ENCODE data around the gene SH3RF3. TPM values are rescaled to one million over a fixed set of nuclear protein-coding genes. Genes with fewer than 3 reads are reported as not detected.

The SH3RF3 gene
- total RNA-seq, 1 donor from 2014 or later = 7.3 TPM

DNA sequence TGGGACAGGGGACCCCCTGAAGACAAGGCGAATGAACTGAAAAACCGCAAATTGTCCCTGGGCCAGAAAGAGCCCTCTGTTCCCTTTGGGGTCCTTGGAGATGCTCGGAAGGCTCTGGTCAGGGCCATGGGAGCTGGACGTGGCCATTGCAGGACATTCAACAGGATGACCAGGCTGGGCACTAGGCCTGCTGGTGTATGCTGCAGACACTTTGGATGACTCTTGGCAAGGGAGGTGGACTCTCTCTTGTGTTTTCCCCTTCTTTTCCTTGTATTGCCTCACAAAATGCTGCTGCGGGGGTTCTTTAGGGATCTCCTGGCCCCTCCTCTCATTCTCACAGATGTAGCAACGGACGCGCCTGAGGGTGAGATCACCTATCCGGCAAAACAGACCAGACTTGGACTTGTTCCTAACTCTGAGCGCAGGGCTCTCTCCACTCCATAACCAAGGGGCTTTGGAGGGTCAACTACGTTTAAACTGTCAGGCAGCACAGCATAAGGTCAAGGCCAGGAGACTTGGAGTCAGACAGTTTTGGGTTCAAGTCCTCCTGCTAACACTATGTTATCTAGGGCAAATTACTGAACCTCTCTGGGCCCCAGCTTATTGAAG lies 41.8 kb upstream of the SH3RF3 start:
- Histone ChIP-seq H4K20me1 (ENCODE audit: insufficient read depth, low read length) (no peaks in the 10 kb centered on the region), H3K9ac (ENCODE audit: low read length) (no peak overlapping the region), H3K79me2 (ENCODE audit: insufficient read depth, low read length) (no peaks in the 10 kb centered on the region), H3K4me1 (ENCODE audit: insufficient read depth, low read length) (peaks cover 10% of the 10 kb centered on the region), H3K4me2 (ENCODE audit: low read length) (no peak overlapping the region), H3K27ac (ENCODE audit: low read depth, low read length) (no peak overlapping the region), H2AFZ (ENCODE audit: low read depth, low read length) (no peak overlapping the region), H3K9me3 (ENCODE audit: insufficient read depth, low read depth, low read length) (no peaks in the 10 kb centered on the region), H3K27me3 (ENCODE audit: insufficient read depth, low read length) (peaks cover 2% of the 10 kb centered on the region), H3K4me3 (ENCODE audit: insufficient read depth, low read depth, low read length) (no peak overlapping the region), H3K36me3 (ENCODE audit: insufficient read depth, low read length) (no peaks in the 10 kb centered on the region)
- Mint-ChIP-seq H3K4me3 (ENCODE audit: unreplicated experiment) (no peak overlapping the region), H3K4me1 (ENCODE audit: low read depth, unreplicated experiment) (peaks cover 8% of the 10 kb centered on the region), H3K27me3 (ENCODE audit: low read depth, unreplicated experiment) (peaks cover 19% of the 10 kb centered on the region), H3K27ac (ENCODE audit: unreplicated experiment) (no peak overlapping the region), H3K36me3 (ENCODE audit: low read depth, unreplicated experiment) (peaks cover 3% of the 10 kb centered on the region), H3K9me3 (ENCODE audit: unreplicated experiment) (peaks cover 8% of the 10 kb centered on the region)
- DNase-seq (ENCODE audit: low read depth) (no peak), FAIRE-seq (no peak)
- TF ChIP-seq EZH2 (IDR thresholded peaks at IDR 0.05; ENCODE audit: insufficient read depth, low read length) = no peak
- TF ChIP-seq, protein P1, sequence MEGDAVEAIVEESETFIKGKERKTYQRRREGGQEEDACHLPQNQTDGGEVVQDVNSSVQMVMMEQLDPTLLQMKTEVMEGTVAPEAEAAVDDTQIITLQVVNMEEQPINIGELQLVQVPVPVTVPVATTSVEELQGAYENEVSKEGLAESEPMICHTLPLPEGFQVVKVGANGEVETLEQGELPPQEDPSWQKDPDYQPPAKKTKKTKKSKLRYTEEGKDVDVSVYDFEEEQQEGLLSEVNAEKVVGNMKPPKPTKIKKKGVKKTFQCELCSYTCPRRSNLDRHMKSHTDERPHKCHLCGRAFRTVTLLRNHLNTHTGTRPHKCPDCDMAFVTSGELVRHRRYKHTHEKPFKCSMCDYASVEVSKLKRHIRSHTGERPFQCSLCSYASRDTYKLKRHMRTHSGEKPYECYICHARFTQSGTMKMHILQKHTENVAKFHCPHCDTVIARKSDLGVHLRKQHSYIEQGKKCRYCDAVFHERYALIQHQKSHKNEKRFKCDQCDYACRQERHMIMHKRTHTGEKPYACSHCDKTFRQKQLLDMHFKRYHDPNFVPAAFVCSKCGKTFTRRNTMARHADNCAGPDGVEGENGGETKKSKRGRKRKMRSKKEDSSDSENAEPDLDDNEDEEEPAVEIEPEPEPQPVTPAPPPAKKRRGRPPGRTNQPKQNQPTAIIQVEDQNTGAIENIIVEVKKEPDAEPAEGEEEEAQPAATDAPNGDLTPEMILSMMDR (IDR thresholded peaks at IDR 0.05; ENCODE audit: insufficient read depth, low read depth, low read length) = no peak

DNA sequence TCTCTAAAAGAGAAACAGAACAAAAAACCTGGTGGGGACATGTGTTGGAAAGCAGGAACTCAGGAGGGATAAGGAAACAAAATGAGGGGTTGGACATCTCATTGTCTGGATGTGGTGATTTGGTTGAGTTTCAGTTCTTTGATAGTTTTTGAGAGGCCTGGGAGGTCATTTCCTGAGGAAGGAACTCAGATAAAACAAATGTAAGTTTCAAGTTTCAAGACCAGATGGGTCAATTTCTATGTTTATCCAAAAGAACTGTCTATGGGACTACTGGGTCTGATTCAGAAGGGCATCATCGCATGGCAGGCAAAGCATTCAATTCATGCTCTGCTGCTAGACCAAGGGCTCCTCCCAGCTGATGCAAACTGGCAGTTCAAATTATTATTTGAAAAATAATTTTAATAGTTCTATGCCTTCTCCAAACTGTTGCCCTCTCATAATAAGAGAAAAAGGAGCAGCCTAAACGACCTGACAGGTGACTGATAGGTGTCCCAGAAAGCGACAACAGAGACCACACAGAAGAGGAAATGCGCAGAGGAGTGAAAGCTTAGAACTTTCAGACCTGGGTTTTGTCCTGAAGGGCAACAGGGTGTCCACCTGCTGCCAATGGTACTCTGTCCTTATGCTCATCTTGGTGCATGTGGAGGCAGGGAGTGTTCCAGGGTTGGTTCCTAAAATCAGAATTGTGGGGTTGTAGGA lies 39.3 kb upstream of the SH3RF3 start:
- no peaks in the 10 kb centered on the region for H3K36me3 ChIP-seq (ENCODE audit: insufficient read depth, low read length)
- Mint-ChIP-seq H3K27me3 (ENCODE audit: low read depth, unreplicated experiment) (peaks cover 2% of the 10 kb centered on the region), H3K36me3 (ENCODE audit: low read depth, unreplicated experiment) (peaks cover 3% of the 10 kb centered on the region), H3K9me3 (ENCODE audit: unreplicated experiment) (peaks cover 8% of the 10 kb centered on the region), H3K4me1 (ENCODE audit: low read depth, unreplicated experiment) (peaks cover 8% of the 10 kb centered on the region), H3K27ac (ENCODE audit: unreplicated experiment) (no peak overlapping the region), H3K4me3 (ENCODE audit: unreplicated experiment) (no peak overlapping the region)
- H3K27ac ChIP-seq (ENCODE audit: low read depth, low read length) = no peak overlapping the region
- H3K27me3 ChIP-seq (ENCODE audit: insufficient read depth, low read length) = no peaks in the 10 kb centered on the region
- H3K9me3 ChIP-seq (ENCODE audit: insufficient read depth, low read depth, low read length) = no peaks in the 10 kb centered on the region
- no peak overlapping the region for H3K9ac ChIP-seq (ENCODE audit: low read length)
- peak; percentile 3 for DNase-seq (ENCODE audit: low read depth)
- H4K20me1 ChIP-seq (ENCODE audit: insufficient read depth, low read length) = no peaks in the 10 kb centered on the region
- TF ChIP-seq, protein P1 (IDR thresholded peaks at IDR 0.05; ENCODE audit: insufficient read depth, low read depth, low read length) = no peak
- no peak for TF ChIP-seq EZH2 (IDR thresholded peaks at IDR 0.05; ENCODE audit: insufficient read depth, low read length)
- H3K4me3 ChIP-seq (ENCODE audit: insufficient read depth, low read depth, low read length) = no peak overlapping the region
- peaks cover 10% of the 10 kb centered on the region for H3K4me1 ChIP-seq (ENCODE audit: insufficient read depth, low read length)
- peak overlapping the region; percentile 60 for H3K4me2 ChIP-seq (ENCODE audit: low read length)
- H3K79me2 ChIP-seq (ENCODE audit: insufficient read depth, low read length) = no peaks in the 10 kb centered on the region
- no peak for FAIRE-seq
- no peak overlapping the region for H2AFZ ChIP-seq (ENCODE audit: low read depth, low read length)

DNA sequence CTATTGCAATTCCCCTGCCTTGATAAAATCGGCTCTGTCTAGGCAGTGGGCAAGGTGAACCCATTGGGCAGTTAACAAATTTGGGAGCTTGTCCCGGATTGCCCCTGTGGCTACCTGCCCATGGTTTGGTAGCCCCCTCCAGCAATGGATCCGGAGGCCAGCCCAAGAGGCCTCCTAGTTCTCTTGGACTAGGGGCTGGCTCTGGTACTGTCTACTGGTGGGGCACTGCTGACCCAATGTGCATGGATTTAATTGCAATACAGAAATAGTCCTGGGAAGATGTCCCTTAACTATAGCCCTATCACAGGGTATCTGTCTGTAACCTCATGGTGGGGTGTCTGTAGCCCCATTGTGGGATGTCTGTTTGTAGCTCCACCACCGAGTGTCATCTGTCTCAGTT lies 37.5 kb upstream of the SH3RF3 start:
- no peak for TF ChIP-seq EZH2 (IDR thresholded peaks at IDR 0.05; ENCODE audit: insufficient read depth, low read length)
- TF ChIP-seq, protein P1 (IDR thresholded peaks at IDR 0.05; ENCODE audit: insufficient read depth, low read depth, low read length) = no peak
- H4K20me1 ChIP-seq (ENCODE audit: insufficient read depth, low read length) = no peaks in the 10 kb centered on the region
- H3K4me2 ChIP-seq (ENCODE audit: low read length) = no peak overlapping the region
- peaks cover 10% of the 10 kb centered on the region for H3K4me1 ChIP-seq (ENCODE audit: insufficient read depth, low read length)
- no peak overlapping the region for H3K27ac Mint-ChIP-seq (ENCODE audit: unreplicated experiment)
- no peak overlapping the region for H3K4me3 Mint-ChIP-seq (ENCODE audit: unreplicated experiment)
- H3K4me1 Mint-ChIP-seq (ENCODE audit: low read depth, unreplicated experiment) = peaks cover 8% of the 10 kb centered on the region
- FAIRE-seq = no peak
- H3K9me3 ChIP-seq (ENCODE audit: insufficient read depth, low read depth, low read length) = no peaks in the 10 kb centered on the region
- H3K4me3 ChIP-seq (ENCODE audit: insufficient read depth, low read depth, low read length) = no peak overlapping the region
- no peak overlapping the region for H3K27ac ChIP-seq (ENCODE audit: low read depth, low read length)
- H3K36me3 ChIP-seq (ENCODE audit: insufficient read depth, low read length) = no peaks in the 10 kb centered on the region
- H2AFZ ChIP-seq (ENCODE audit: low read depth, low read length) = no peak overlapping the region
- DNase-seq (ENCODE audit: low read depth) = no peak
- H3K9me3 Mint-ChIP-seq (ENCODE audit: unreplicated experiment) = peaks cover 11% of the 10 kb centered on the region
- H3K27me3 ChIP-seq (ENCODE audit: insufficient read depth, low read length) = no peaks in the 10 kb centered on the region
- no peaks in the 10 kb centered on the region for H3K79me2 ChIP-seq (ENCODE audit: insufficient read depth, low read length)
- H3K9ac ChIP-seq (ENCODE audit: low read length) = no peak overlapping the region
- H3K27me3 Mint-ChIP-seq (ENCODE audit: low read depth, unreplicated experiment) = no peaks in the 10 kb centered on the region
- peaks cover 3% of the 10 kb centered on the region for H3K36me3 Mint-ChIP-seq (ENCODE audit: low read depth, unreplicated experiment)
